ENCODE measurements around the gene SAV1. TPM values are rescaled to one million over a fixed set of nuclear protein-coding genes. Genes with fewer than 3 reads are reported as not detected.

The SAV1 gene
- total RNA-seq, 2 donors from 2014 or later = 35.6 to 47.9 TPM

DNA sequence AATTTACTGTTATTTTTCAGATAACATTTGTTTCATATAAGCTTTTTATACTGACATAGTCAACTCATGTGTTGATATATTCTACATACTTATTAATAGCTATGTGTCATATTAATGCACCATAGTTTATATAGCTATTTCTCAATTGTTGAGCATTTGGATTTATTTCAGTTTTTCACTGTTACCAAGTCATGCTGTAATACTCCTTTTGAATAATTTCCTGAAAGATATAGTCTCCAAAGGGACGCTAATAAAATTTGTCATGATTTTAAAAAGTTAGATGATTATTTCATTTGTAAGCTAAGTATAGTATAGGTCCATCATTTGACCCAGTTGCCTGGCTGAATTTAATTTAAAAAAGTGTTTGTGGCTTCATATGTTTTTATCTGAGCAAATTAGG is 60.3 kb downstream of the SAV1 start:
- DNase-seq (ENCODE audit: low spot score) (no peak), ATAC-seq (ENCODE audit: insufficient number of reproducible peaks, low FRiP score, low read depth) (no peak)
- TF ChIP-seq, protein P1, sequence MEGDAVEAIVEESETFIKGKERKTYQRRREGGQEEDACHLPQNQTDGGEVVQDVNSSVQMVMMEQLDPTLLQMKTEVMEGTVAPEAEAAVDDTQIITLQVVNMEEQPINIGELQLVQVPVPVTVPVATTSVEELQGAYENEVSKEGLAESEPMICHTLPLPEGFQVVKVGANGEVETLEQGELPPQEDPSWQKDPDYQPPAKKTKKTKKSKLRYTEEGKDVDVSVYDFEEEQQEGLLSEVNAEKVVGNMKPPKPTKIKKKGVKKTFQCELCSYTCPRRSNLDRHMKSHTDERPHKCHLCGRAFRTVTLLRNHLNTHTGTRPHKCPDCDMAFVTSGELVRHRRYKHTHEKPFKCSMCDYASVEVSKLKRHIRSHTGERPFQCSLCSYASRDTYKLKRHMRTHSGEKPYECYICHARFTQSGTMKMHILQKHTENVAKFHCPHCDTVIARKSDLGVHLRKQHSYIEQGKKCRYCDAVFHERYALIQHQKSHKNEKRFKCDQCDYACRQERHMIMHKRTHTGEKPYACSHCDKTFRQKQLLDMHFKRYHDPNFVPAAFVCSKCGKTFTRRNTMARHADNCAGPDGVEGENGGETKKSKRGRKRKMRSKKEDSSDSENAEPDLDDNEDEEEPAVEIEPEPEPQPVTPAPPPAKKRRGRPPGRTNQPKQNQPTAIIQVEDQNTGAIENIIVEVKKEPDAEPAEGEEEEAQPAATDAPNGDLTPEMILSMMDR (IDR thresholded peaks at IDR 0.05) = no peak
- Histone ChIP-seq H3K27me3 (replicated peaks; ENCODE audit: insufficient read depth) (no peaks in the 10 kb centered on the region), H3K4me3 (no peak overlapping the region), H3K27ac (no peak overlapping the region), H3K9me3 (no peaks in the 10 kb centered on the region), H3K36me3 (no peaks in the 10 kb centered on the region), H3K4me1 (ENCODE audit: control insufficient read depth in 1 of 2, low read depth in 2 of 2) (peaks cover 0 to 3% of the 10 kb centered on the region in 2 donors)

DNA sequence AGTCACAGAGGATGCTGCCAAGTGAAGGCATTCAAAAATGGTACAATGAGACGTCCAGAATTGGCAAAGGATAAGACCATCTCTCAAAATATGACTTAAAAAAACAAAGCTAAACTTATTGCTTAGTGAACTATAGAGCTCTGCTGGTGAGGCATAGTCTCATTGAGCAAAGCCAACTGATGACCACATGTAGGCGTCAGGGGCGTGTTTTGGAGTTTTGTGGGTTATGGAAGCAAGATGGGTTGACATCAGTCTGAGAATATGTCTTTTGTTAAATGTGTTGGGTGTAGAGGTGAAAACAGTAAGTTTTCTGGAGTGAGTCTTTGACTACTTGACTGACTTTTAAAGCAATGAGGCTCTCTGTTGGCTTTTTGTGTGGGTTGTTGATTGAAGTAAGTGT is 60.9 kb downstream of the SAV1 start:
- Histone ChIP-seq H3K27ac (no peak overlapping the region), H3K9me3 (no peaks in the 10 kb centered on the region), H3K4me3 (no peak overlapping the region), H3K4me1 (ENCODE audit: control insufficient read depth in 1 of 2, low read depth in 2 of 2) (peaks cover 0 to 3% of the 10 kb centered on the region in 2 donors), H3K36me3 (no peaks in the 10 kb centered on the region), H3K27me3 (replicated peaks; ENCODE audit: insufficient read depth) (no peaks in the 10 kb centered on the region)
- DNase-seq (ENCODE audit: low spot score) (no peak), ATAC-seq (ENCODE audit: insufficient number of reproducible peaks, low FRiP score, low read depth) (no peak)
- TF ChIP-seq, protein P1 (IDR thresholded peaks at IDR 0.05) = no peak

DNA sequence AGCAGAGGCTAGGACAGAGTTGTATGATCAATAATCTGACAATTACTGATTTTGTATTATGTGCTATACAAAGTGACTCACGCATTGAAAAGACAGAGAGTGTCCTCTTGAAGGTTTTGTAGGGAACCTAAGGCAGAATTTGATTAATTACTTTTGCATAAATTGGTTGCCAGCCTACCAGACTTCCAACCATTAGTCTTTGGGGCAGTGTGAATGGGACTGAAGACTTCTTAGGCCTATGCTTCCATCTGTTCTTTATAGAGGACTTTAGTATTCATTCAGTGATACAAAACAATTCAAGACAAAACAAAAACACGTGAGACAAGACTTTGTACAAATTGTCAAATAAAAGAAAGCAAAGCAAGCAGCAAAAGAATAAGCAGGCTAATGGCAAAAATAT is 61.6 kb downstream of the SAV1 start:
- Histone ChIP-seq H3K4me1 (ENCODE audit: control insufficient read depth in 1 of 2, low read depth in 2 of 2) (peaks cover 0 to 3% of the 10 kb centered on the region in 2 donors), H3K9me3 (no peaks in the 10 kb centered on the region), H3K27me3 (replicated peaks; ENCODE audit: insufficient read depth) (no peaks in the 10 kb centered on the region), H3K36me3 (no peaks in the 10 kb centered on the region), H3K4me3 (no peak overlapping the region), H3K27ac (no peak overlapping the region)
- ATAC-seq (ENCODE audit: insufficient number of reproducible peaks, low FRiP score, low read depth) (no peak), DNase-seq (ENCODE audit: low spot score) (no peak)
- TF ChIP-seq, protein P1 (IDR thresholded peaks at IDR 0.05) = no peak

DNA sequence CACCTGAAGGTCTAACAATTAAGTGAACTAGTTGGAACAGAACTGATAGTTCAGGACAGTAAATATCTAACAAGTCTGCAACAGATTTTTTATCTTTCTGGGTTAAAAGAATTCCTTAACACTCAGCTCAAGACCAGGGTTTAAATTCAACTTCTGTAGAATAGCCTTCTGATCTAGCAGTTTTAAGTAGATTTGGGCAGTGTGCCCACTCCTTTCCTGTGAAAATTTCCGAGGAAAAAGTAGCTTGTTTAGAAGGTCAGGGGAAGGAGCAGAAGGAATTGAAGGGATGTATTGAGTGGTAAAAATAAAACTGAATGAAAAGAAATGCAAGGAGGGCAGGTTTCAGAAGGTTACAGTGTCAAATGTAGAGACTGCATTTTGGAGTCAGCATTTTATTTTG is 62.3 kb downstream of the SAV1 start:
- TF ChIP-seq, protein P1 (IDR thresholded peaks at IDR 0.05) = no peak
- no peak for ATAC-seq (ENCODE audit: insufficient number of reproducible peaks, low FRiP score, low read depth)

DNA sequence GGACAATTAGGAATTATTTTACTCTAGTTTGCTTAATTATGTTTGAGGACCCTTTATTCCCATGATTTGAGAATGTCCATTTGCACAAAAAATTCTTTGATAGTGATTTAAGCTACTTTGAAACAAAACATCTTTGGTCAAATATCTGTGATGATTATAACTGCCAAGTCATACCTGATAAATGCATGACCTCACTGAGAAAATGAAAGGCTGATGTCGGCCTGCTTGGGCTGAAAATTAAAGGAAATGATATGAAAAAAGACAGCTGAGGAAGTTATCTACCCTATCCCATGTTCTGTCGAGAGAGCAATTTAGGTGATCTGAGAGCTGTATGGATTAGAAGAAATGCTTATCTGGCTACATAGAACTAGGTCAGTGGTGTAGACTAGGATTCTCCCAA is 64.5 kb downstream of the SAV1 start:
- Histone ChIP-seq H3K36me3 (no peaks in the 10 kb centered on the region), H3K27ac (no peak overlapping the region), H3K27me3 (replicated peaks; ENCODE audit: insufficient read depth) (no peaks in the 10 kb centered on the region), H3K9me3 (no peaks in the 10 kb centered on the region), H3K4me3 (no peak overlapping the region), H3K4me1 (ENCODE audit: control insufficient read depth in 1 of 2, low read depth in 2 of 2) (peaks cover 0 to 3% of the 10 kb centered on the region in 2 donors)
- ATAC-seq (ENCODE audit: insufficient number of reproducible peaks, low FRiP score, low read depth) = no peak
- DNase-seq (ENCODE audit: low spot score) = no peak
- TF ChIP-seq, protein P1 (IDR thresholded peaks at IDR 0.05) = no peak

More for the DNA sequence above, 62.3 kb downstream of the SAV1 start:
- no peaks in the 10 kb centered on the region for H3K9me3 ChIP-seq
- H3K4me1 ChIP-seq (ENCODE audit: control insufficient read depth in 1 of 2, low read depth in 2 of 2) = peaks cover 0 to 3% of the 10 kb centered on the region in 2 donors
- no peak overlapping the region for H3K4me3 ChIP-seq
- DNase-seq (ENCODE audit: low spot score) = no peak
- H3K36me3 ChIP-seq = no peaks in the 10 kb centered on the region
- no peaks in the 10 kb centered on the region for H3K27me3 ChIP-seq (replicated peaks; ENCODE audit: insufficient read depth)
- H3K27ac ChIP-seq = no peak overlapping the region

All from thoracic aorta (tissue), 2 donors.